ENCODE data around the gene ATP5F1C.
A peak's percentile ranks its signal among the peaks of the same experiment; 100 is the strongest.
"Not testable (repeated sequence)": the region's sequence is repeated elsewhere in the genome, so short reads cannot be mapped to it uniquely, and the experiment has no call there.

Gene ATP5F1C

DNA sequence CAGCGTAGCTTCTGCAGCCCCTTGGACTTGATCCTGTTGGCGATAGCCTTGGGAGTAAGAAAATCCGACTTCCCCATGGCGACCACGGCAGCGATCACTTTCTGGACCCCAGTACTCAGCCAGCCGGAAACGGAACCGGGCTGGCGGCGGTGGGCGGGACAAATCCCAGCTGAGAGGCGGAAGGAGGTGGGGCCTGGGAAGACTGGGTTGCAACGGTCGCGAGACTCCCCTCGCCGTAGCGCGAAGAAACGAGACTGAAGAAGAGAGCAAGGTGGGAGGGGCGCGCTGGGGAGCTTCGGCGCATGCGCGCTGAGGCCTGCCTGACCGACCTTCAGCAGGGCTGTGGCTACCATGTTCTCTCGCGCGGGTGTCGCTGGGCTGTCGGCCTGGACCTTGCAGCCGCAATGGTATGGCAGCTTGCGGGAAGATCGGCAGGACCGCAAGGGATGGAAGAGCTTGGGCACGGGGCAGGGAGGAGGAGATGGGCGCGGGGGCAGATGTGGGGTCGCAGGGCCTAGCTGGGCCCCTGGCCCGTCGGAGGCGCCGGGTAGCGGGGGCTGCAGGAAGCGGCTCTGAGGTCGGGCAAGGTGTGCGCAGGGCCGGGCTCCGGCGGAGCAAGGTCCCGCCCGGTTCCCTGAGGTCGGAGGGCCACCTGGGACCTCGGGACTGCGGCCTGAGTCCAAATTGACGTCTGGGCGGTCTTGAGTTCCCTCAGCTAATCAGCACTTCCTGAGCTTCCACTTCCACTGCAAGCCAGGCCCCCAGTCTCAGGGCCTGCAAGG lies at the start of gene ATP5F1C, which contains the start of gene KIN:
TSS of gene ATP5F1C (plus strand) at position 321 of the 782 bp plus-strand sequence. CDS start at position 352, 31 bp downstream.
TSS of gene KIN (minus strand) at position 137 of the 782 bp plus-strand sequence. CDS start at position 77, 60 bp downstream.
- DNase-seq (ENCODE audit: low read depth in 2 of 2), result peak; percentile 89

- no peak for DNase-seq (ENCODE audit: low read depth in 2 of 2)
These were observed 49.2 kb upstream of the ATP5F1C start for GRCh38 chr10:7738536-7739407.

DNA sequence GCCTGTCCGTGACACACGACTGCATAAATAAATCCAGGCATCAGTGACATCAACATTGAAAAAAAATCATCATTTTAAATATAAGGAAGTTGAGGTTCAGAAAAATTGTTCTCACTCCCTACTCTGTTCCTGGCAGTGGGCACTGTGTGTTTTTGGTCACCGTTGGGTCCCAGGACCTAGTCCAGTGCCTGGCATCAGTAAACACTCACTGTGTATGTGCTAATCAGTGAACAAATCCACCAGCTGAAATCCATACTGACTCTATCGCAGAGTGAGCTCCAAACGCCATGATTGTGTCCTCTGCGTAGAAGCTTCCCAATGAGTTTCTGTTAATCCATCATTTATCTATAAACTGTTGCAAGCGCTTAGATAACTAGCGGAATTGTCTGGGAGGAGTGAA lies 43.7 kb upstream of the ATP5F1C start:
- no peak for DNase-seq (ENCODE audit: low read depth in 2 of 2)

DNA sequence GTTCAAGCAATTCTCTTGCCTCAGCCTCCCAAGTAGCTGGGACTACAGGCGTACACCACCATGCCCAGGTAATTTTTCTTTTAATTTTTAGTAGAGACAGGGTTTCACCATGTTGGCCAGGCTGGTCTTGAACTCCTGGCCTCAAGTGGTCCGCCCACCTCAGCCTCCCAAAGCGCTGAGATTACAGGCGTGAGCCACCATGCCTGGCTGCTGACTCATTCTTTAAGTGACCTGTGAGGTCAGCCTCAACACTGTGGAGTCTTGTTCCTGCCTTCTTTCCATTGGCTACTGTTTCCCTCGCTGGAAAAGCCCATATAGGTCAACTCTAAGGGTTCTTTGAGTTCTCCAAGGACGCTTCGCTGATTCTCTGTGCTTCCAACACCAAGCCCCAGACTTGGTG lies 39.3 kb upstream of the ATP5F1C start:
- not testable (repeated sequence) for DNase-seq (ENCODE audit: low read depth in 2 of 2)

DNA sequence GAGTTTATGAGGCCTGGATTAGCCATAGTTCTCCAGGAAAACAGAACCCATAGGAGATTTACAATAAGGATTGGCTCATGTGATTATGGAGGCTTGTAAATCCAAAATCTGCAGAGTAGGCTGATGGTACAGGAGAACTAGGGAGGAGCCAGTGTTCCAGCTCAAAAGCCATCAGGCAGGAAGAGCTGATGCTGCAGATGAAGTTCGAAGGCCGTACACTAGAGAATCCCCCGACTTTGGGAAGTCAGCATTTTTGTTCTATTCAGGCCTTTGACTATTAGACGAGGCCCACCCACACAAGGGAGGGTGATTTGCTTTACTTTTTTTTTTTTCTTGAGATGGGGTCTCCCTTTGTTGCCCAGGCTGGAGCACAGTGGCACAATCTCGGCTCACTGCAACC lies 37.8 kb upstream of the ATP5F1C start:
- DNase-seq (ENCODE audit: low read depth in 2 of 2), result no peak

DNA sequence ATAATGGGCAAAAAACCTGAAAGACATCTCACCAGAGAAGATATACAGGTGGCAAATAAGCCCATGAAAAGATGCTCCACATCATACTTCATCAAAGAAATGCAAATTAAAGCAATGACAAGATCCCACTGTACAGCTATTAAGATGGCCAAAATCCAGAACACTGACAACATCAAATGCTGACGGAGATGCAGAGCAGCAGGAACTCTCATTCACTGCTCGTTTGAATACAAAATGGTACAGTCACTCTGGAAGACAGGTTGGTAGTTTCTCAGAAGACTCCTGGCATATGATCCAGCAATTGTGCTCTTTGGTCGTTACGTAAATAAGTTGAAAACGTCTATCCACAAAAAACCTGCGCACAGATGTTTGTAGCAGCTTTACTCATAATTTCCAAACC lies 35.7 kb upstream of the ATP5F1C start:
- no peak for DNase-seq (ENCODE audit: low read depth in 2 of 2)

DNA sequence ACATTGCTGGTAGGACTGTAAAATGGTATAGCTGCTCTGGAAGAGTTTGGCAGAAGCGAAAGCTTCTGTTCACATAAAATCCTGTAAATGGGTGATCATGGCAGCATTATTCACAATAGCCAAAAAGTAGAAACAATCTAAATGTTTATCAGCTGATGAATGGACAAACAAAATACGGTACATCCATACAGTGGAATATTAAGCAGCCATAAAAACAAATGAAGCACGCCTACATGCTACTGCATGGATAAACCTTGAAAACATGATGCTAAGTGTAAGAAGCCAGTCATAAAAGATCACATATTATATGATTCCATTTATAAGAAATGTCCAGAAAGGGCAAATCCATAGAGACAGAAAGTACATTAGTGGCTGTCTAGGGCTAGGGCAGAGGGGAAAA lies 32.9 kb upstream of the ATP5F1C start:
- no peak for DNase-seq (ENCODE audit: low read depth in 2 of 2)

- DNase-seq (ENCODE audit: low read depth in 2 of 2), result no peak
These were observed 31.5 kb upstream of the ATP5F1C start for GRCh38 chr10:7756360-7756992.

DNA sequence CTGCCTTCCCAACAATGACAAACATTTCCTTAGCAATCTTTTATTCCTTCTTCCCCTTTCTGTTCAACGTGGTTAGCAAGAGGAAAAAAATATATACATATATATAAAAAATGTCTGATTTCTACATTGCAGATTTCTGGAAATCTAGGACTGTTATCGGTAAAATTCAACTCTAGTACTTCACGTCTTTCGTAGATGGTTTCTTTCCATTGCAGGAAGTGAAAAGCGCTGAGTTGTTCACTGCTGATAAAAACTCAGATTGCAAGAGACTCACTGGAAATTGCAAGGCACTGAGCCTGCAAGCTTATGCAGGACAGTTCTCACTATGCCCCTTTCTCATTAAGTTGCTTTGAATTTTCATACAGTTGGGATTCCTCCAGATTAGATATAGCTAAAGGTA lies 24.0 kb upstream of the ATP5F1C start:
- no peak for DNase-seq (ENCODE audit: low read depth in 2 of 2)

GRCh38 chr10:7766241-7766640 lies 21.7 kb upstream of the ATP5F1C start:
- no peak for DNase-seq (ENCODE audit: low read depth in 2 of 2)

DNA sequence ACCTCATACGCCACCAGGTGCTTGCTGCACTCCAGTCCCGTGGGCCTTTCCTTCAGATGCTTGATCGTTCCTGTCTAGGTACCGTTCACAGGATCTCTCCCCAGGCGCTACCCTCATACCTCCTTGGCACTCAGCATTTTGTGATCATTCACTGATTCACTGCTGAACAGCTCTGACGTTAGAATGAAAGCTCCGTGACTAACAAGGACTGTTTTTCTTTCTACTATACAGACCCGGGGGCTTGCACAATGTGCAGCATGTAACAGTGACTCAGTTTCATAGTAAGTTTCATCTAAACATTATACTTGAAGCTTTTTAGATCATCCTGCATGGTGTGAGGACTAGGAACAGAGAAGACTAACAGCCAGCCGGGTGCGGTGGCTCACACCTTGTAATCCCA lies 20.8 kb upstream of the ATP5F1C start:
- DNase-seq (ENCODE audit: low read depth in 2 of 2), result no peak

DNA sequence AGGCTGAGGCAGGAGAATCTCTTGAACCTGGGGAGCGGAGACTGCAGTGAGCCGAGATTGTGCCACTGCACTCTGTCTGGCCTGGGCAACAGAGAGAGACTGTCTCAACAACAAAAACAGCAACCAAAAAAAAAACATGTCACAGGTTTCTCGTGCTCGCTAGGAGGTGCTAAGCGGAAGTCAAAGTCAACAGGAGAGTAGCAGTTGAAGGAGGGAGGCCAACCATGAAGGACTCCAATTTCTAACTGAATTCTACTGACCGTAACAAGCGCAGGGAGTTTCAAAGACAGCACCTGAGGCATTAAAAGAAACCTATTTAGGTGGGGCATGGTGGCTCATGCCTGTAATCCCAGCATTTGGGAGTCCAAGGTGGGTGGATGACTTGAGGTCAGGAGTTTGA lies 19.6 kb upstream of the ATP5F1C start:
- DNase-seq (ENCODE audit: low read depth in 2 of 2), result no peak

DNA sequence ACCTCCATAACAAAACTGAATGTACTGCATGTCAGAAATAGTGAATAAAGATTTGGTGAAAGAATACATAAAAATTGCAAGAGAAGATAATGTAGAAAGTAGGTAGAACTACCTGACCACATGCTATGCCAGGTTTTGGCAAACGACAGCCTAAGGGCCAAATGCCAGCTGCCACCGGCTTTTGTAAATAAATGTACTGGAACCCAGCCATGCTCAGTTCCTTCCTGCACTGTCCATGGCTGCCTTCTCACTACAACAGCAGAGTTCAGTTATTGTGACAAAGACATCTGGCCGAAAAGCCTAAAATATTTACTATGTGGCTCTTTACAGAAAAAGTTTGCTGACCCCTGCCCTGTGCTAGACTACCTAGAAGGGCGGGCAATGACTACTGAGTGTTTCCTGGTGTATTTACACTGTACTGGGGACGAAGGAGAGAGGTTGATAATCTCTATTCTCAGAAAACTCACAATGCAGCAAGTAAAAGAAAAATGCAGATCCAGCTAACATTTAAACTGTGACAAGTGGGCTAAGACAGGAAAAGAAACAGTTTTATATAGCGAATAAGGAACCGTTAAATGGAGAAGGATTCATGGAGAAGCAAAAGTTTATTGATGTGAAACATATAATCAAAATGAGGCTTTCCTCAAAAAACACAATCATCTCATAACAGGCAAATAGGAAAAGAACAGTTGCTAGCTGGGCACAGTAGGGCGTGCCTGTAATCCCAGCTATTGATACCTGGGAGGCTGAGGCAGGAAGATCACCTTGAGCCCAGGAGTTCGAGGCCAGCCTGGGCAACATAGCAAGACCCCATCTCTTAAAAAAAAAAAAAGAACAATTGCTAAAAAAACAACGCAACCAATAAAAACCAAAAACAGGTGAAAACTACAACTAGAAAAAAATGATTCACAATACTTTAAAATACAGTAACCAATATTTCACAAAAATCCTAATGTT lies 13.9 kb upstream of the ATP5F1C start:
- DNase-seq (ENCODE audit: low read depth in 2 of 2), result no peak

DNA sequence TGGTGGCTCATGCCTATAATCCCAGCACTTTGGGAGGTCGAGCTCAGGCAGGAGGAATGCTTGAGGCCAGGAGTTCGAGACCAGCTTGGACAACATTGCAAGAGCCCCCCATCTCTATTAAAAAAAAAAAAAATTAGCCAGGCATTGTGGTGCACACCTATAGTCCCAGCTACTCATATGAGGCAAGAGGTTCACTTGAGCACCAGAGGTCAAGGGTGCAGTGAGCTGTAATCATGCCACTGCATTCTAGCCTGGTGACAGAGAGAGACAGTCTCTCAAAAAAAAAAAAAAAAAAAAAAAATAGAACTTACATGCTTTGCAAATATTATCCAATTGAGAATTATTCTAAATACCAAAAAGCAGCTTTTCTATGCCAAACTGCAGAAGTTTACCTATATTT lies 11.2 kb upstream of the ATP5F1C start:
- DNase-seq (ENCODE audit: low read depth in 2 of 2), result no peak

DNA sequence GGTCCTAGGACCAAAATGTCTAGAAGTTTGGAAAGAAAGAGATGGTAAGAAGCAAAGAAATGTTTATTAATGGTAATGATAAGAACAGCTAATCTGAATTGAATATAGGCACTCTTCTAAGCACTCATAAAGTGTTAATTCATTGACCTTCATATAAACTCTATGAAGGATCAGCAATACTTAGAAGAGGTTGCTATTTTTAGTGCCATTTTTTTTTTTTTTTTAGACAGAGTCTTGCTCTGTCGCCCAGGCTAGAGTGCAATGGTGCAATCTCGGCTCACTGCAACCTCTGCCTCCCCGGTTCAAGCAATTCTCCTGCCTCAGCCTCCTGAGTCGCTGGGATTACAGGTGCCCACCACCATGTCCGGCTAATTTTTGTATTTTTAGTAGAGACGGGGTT lies 5.8 kb upstream of the ATP5F1C start:
- not testable (repeated sequence) for DNase-seq (ENCODE audit: low read depth in 2 of 2)

DNA sequence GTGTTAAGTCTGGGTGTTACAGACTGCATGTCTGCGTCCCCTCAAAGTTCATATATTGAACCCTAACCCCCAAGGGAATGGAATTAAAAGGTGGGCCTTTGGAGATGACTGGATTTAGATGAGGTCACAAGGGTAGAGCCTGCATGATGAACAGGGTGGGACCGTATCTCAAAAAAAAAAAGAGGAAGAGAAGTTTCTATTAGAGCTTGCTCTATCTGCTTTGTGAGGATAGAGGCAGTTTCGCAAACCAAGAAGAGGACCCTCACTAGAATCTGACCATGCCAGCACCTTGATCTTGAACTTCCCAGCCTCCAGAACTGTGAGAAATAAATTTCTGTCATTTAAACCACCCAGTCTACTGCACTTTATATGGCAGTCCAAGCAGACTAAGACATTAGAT lies 1.5 kb upstream of the ATP5F1C start:
- DNase-seq (ENCODE audit: low read depth in 2 of 2), result no peak

DNA sequence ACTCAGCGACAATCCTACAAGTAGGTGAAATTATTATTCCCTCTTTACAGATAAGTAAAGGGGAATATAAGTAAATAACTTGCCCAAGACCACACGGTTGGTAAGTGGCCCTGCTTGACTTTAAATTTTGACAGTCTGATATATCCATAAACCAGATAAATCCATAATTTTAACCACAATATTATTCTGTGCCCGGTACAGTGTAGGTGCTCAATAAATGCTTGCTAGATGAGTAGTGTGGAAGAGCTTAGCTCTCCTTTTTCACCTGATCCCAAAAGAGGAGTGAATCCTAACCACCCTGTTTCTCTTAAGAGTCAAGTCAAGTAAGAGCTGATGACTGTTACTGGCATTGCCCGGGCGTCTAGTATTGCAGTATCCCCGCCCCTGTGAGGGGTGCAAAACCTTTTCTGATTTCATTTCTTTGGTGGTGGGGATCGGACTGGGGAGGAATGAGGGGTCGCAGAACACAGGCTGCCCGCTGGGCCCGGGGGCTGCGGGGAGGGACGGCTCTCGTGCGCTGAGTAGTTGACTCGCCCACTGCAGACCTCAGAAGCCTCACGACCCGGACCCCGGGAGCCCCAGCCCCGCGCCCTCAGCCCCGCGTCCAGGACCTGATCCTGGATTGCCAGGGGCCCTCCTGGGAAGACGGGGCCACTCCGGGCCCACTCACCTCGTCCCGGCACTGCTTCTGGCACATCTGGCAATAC lies 674 bp upstream of the ATP5F1C start:
- no peak for DNase-seq (ENCODE audit: low read depth in 2 of 2)

- no peak for DNase-seq (ENCODE audit: low read depth in 2 of 2)
These were observed 786 bp downstream of the ATP5F1C start for GRCh38 chr10:7788639-7789286.

DNA sequence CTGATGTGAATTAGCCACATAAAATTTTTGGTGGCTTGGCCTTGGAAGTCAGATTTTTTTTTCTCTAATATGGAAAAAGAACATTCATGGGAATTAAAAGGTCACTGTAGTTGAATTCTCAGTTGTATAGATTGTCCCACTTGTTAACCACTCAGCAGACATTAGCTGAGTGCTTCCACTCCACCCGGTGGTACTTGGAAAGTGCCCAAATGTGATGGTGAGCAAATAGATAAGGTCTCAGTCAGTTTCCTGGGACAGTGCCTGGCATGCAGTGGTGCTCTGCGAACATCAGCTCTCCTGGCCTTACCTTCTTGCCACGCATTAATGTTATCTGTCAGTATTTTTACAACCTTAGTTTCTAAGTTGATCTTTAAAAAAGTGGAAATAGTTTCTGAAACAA lies 1.4 kb downstream of the ATP5F1C start:
- DNase-seq (ENCODE audit: low read depth in 2 of 2), result no peak

GRCh38 chr10:7792541-7792940 lies 4.6 kb downstream of the ATP5F1C start:
- no peak for DNase-seq (ENCODE audit: low read depth in 2 of 2)
